HepG2 (cell line): Measurements from ENCODE around the gene BICDL1. TPM values are rescaled to one million over a fixed set of nuclear protein-coding genes. Genes with fewer than 3 reads are reported as not detected.

Source experiments
- FOXC1 ChIP-seq: sonication (generic); formaldehyde crosslinking; IDR thresholded peaks from 2 replicates; pipeline ENCODE4 v1.8.0; 2022; ENCODE audit warnings: mild to moderate bottlenecking, missing genetic modification reagents, borderline replicate concordance
- HHEX ChIP-seq: IDR thresholded peaks from 2 replicates; pipeline ENCODE4 v1.6.1; 2016; ENCODE audit warnings: control low read depth
- HMG20B ChIP-seq: conservative IDR thresholded peaks from 2 replicates; pipeline ENCODE4 v1.6.1; 2016; ENCODE audit warnings: missing genetic modification reagents, missing compliant biosample characterization
- HNF4A ChIP-seq: sonication (generic); formaldehyde crosslinking; IDR thresholded peaks from 2 replicates; pipeline ENCODE4 v1.4.0; 2020; ENCODE audit warnings: missing genetic modification reagents
- SAFB2 ChIP-seq: sonication (generic); formaldehyde crosslinking; IDR thresholded peaks from 2 replicates; pipeline ENCODE4 v1.5.1; 2020; ENCODE audit warnings: missing genetic modification reagents, low read depth, mild to moderate bottlenecking, borderline replicate concordance
- TEF ChIP-seq: sonication (generic); formaldehyde crosslinking; IDR thresholded peaks from 2 replicates; pipeline ENCODE4 v1.5.0; 2020; ENCODE audit warnings: missing genetic modification reagents
- TOE1 ChIP-seq: sonication (generic); formaldehyde crosslinking; IDR thresholded peaks from 2 replicates; pipeline ENCODE4 v1.4.0; 2020; ENCODE audit warnings: mild to moderate bottlenecking, missing genetic modification reagents
- ZFP41 ChIP-seq: sonication (generic); formaldehyde crosslinking; IDR thresholded peaks from 2 replicates; pipeline ENCODE4 v1.4.0; 2020; ENCODE audit warnings: mild to moderate bottlenecking, missing genetic modification reagents, borderline replicate concordance
- ZNF24 ChIP-seq: fragments of 450-650 bp; IDR thresholded peaks from 2 replicates; pipeline ENCODE4 v1.6.1; 2017; ENCODE audit warnings: antibody characterized with exemption, mild to moderate bottlenecking
- ZNF383 ChIP-seq: sonication (generic); formaldehyde crosslinking; IDR thresholded peaks from 2 replicates; pipeline ENCODE4 v1.4.0; 2020; ENCODE audit warnings: missing genetic modification reagents, mild to moderate bottlenecking, borderline replicate concordance
- ZNF484 ChIP-seq: sonication (generic); formaldehyde crosslinking; IDR thresholded peaks from 2 replicates; pipeline ENCODE4 v1.5.1; 2020; ENCODE audit warnings: mild to moderate bottlenecking, low read depth, missing genetic modification reagents, borderline replicate concordance
- ZNF557 ChIP-seq: sonication (generic); formaldehyde crosslinking; IDR thresholded peaks from 2 replicates; pipeline ENCODE4 v1.4.0; 2020; ENCODE audit warnings: missing genetic modification reagents
- ZNF589 ChIP-seq: sonication (generic); formaldehyde crosslinking; conservative IDR thresholded peaks from 2 replicates; pipeline ENCODE4 v1.8.0; 2022; ENCODE audit warnings: mild to moderate bottlenecking, moderate library complexity, missing genetic modification reagents
- ZNF788 ChIP-seq: sonication (generic); formaldehyde crosslinking; IDR thresholded peaks from 2 replicates; pipeline ENCODE4 v1.5.0; 2020; ENCODE audit warnings: mild to moderate bottlenecking, missing genetic modification reagents, borderline replicate concordance
- ZSCAN20 ChIP-seq: sonication (generic); formaldehyde crosslinking; IDR thresholded peaks from 2 replicates; pipeline ENCODE4 v1.4.0; 2020; ENCODE audit warnings: missing genetic modification reagents, mild to moderate bottlenecking, borderline replicate concordance
- polyA plus RNA-seq, 8 experiments: library from polyadenylated mRNA; depleted of rRNA in 3 of 8; stranded (reverse) in 7 of 8; unstranded in 1 of 8; fragments of >200 nt; fragmentation: Illumina TruSeq in 4 of 8; extraction: Trizol in 4 of 8; gene quantifications; 2 replicates each; pipeline versions ENCODE4 v1.2.1 to v1.2.3, GENCODE V29; 2011 to 2016; ENCODE audit warnings: low read depth in 4 of 8, missing spikeins in 1 of 8, mixed read lengths in 1 of 8; ENCODE audit not compliant: insufficient read depth in 1 of 8
- total RNA-seq, 5 experiments: library from RNA; depleted of rRNA; stranded (reverse); fragments of >200 nt; fragmentation: Illumina TruSeq; extraction: Trizol; gene quantifications; 2 replicates each; pipeline ENCODE4 v1.2.3, GENCODE V29; 2016; ENCODE audit warnings: low read depth in 1 of 5
- TF ChIP-seq, protein P1 (sequence below): sonication (generic); formaldehyde crosslinking; IDR thresholded peaks from 2 replicates; pipeline ENCODE4 v1.4.0; 2020; ENCODE audit warnings: missing genetic modification reagents, borderline replicate concordance
- TF ChIP-seq, protein P2 (sequence below), 2 experiments: fragments of 450-650 bp in 1 of 2; sonication (generic) in 1 of 2; formaldehyde crosslinking in 1 of 2; IDR thresholded peaks; 2 replicates each; pipeline versions ENCODE4 v1.6.1 to v1.8.0; 2016 to 2022; ENCODE audit warnings: antibody characterized with exemption in 1 of 2, mild to moderate bottlenecking in 1 of 2, missing genetic modification reagents in 1 of 2

The BICDL1 gene
- total and polyA plus RNA-seq, 2 of the 13 experiments (the other 11 are each of a cell fraction or from before 2014, with no cell fraction given), result 3.6 to 9.7 TPM

DNA sequence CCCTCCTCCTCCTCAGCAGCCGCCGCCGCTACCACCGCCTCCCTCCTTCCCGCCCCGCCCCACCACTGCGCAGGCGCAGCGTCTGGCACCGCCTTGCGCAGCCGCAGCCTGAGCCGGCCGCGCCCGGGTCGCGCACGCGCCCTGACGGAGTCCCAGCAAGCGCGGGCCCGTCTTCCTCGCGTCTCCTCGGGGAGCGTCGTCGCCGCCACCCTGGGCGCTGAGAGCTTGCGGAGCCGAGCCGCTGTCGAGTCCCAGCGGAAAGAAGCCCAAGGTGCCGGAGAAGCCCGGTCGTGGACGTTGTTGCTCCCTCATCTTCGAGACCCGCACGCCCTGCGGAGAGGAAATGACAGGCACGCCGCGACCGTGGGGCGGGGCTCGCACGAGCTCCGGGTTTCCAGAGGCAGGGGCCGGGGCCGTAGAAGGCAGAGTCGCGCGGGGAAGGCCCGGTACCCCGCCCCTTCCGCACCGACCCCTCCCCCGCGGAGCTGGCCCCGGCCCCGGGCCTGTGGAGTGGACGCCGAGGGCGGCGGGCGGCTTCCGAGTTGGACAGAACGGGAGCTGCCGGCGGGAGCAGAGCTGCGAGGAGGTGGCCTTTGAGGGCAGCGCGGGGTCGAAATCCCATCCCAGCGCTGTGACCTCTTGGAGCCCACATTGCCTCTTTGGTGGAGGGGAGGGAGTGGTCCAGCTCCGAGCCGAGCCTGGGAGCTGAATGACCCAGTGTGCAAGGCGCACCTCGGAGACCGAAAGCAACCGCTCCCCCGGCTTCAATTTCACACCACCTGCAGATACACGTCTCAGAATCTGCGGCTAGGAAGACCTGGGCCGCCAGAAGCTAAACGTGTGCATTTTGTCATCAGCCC lies 128.0 kb downstream of the BICDL1 start (continued):
- TF ChIP-seq, protein P1, sequence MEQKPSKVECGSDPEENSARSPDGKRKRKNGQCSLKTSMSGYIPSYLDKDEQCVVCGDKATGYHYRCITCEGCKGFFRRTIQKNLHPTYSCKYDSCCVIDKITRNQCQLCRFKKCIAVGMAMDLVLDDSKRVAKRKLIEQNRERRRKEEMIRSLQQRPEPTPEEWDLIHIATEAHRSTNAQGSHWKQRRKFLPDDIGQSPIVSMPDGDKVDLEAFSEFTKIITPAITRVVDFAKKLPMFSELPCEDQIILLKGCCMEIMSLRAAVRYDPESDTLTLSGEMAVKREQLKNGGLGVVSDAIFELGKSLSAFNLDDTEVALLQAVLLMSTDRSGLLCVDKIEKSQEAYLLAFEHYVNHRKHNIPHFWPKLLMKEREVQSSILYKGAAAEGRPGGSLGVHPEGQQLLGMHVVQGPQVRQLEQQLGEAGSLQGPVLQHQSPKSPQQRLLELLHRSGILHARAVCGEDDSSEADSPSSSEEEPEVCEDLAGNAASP, result no peak; the same call in 1 of the 2 replicates
- no peak for TF ChIP-seq ZNF484 (CRISPR knock-in tag)
- TF ChIP-seq ZSCAN20 (CRISPR knock-in tag), result peak; percentile 89; the same call in 1 of the 2 replicates
- TF ChIP-seq SAFB2 (CRISPR knock-in tag), result peak; percentile 85; the same call in 1 of the 2 replicates
- TF ChIP-seq ZNF383, result no peak
- TF ChIP-seq TOE1 (CRISPR knock-in tag), result no peak; the same call in 1 of the 2 replicates
- TF ChIP-seq HHEX (CRISPR knock-in tag), result no peak
- TF ChIP-seq FOXC1 (CRISPR knock-in tag), result peak; percentile 85; the same call in 1 of the 2 replicates
- TF ChIP-seq HNF4A (CRISPR knock-in tag), result peak; percentile 28; the same call in 1 of the 2 replicates
- peak; percentile 79; the same call in 1 of the 2 replicates for TF ChIP-seq ZNF589
- no peak for TF ChIP-seq ZNF24
- TF ChIP-seq, protein P2, sequence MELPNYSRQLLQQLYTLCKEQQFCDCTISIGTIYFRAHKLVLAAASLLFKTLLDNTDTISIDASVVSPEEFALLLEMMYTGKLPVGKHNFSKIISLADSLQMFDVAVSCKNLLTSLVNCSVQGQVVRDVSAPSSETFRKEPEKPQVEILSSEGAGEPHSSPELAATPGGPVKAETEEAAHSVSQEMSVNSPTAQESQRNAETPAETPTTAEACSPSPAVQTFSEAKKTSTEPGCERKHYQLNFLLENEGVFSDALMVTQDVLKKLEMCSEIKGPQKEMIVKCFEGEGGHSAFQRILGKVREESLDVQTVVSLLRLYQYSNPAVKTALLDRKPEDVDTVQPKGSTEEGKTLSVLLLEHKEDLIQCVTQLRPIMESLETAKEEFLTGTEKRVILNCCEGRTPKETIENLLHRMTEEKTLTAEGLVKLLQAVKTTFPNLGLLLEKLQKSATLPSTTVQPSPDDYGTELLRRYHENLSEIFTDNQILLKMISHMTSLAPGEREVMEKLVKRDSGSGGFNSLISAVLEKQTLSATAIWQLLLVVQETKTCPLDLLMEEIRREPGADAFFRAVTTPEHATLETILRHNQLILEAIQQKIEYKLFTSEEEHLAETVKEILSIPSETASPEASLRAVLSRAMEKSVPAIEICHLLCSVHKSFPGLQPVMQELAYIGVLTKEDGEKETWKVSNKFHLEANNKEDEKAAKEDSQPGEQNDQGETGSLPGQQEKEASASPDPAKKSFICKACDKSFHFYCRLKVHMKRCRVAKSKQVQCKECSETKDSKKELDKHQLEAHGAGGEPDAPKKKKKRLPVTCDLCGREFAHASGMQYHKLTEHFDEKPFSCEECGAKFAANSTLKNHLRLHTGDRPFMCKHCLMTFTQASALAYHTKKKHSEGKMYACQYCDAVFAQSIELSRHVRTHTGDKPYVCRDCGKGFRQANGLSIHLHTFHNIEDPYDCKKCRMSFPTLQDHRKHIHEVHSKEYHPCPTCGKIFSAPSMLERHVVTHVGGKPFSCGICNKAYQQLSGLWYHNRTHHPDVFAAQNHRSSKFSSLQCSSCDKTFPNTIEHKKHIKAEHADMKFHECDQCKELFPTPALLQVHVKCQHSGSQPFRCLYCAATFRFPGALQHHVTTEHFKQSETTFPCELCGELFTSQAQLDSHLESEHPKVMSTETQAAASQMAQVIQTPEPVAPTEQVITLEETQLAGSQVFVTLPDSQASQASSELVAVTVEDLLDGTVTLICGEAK (IDR thresholded peaks at IDR 0.05), result no peak
- TF ChIP-seq, protein P2 (CRISPR knock-in tag; IDR thresholded peaks at IDR 0.05), result no peak
- TF ChIP-seq HMG20B, result no peak
- TF ChIP-seq ZFP41, result 0 out of 2 replicates have a peak, but pooled peaks have one; percentile 44
- peak; percentile 54; the same call in 1 of the 2 replicates for TF ChIP-seq TEF (CRISPR knock-in tag)
- TF ChIP-seq ZNF557 (CRISPR knock-in tag), result peak; percentile 58; the same call in 1 of the 2 replicates
- TF ChIP-seq ZNF788 (CRISPR knock-in tag), result peak; percentile 73; the same call in 1 of the 2 replicates
